ENCODE results near the gene TCFL5.

DNA sequence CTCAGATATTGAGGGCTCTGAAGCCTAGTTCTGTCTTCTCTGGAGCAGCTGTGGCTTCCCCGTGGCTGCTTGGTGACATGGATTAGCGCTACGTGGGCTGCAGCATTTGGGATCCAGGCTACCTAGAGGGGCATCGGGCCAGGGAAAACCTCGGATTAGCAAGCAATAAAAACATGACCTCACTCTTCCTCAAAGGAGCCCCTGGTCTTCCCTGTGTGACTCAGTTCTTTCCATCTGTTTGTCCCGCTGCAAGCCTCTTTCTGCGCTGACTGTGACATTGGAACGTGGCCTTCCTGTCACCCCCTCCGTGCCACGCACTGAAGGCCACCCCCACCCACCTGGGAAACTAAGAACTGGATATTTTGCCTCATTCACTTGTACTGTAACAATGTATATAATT lies 61.7 kb downstream of the TCFL5 start:
- TF ChIP-seq EZH2phosphoT487 (IDR thresholded peaks at IDR 0.05; ENCODE audit: insufficient read depth, low read depth) = no peak
- TF ChIP-seq EZH2 (IDR thresholded peaks at IDR 0.05; ENCODE audit: insufficient read depth, poor library complexity, severe bottlenecking) = no peak

All from GM23248 (cell line).